ENCODE measurements around the gene HEATR3.

The HEATR3 gene

GRCh38 chr16:50050802-50051201 lies 15.0 kb upstream of the HEATR3 start:
- DNase-seq (ENCODE audit: low read depth in 3 of 3, low spot score in 1 of 3) = no peak

- no peak for DNase-seq (ENCODE audit: low read depth in 3 of 3, low spot score in 1 of 3)
Measured at GRCh38 chr16:50056226-50056625, 9.5 kb upstream of the HEATR3 start.

GRCh38 chr16:50058091-50058771 lies 7.5 kb upstream of the HEATR3 start:
- DNase-seq (ENCODE audit: low read depth in 3 of 3, low spot score in 1 of 3) = no peak

- DNase-seq (ENCODE audit: low read depth in 3 of 3, low spot score in 1 of 3) = no peak
Measured at GRCh38 chr16:50059111-50059510, 6.7 kb upstream of the HEATR3 start.

- no peak for DNase-seq (ENCODE audit: low read depth in 3 of 3, low spot score in 1 of 3)
Measured at GRCh38 chr16:50059669-50060068, 6.1 kb upstream of the HEATR3 start.

- no peak for DNase-seq (ENCODE audit: low read depth in 3 of 3, low spot score in 1 of 3)
Measured at GRCh38 chr16:50061326-50061725, 4.4 kb upstream of the HEATR3 start.

GRCh38 chr16:50065241-50065623 lies 538 bp upstream of the HEATR3 start:
- no peak for DNase-seq (ENCODE audit: low read depth in 3 of 3, low spot score in 1 of 3)

GRCh38 chr16:50066482-50067289 lies 916 bp downstream of the HEATR3 start:
- DNase-seq (ENCODE audit: low read depth in 3 of 3, low spot score in 1 of 3) = no peak

GRCh38 chr16:50067290-50067853 lies 1.6 kb downstream of the HEATR3 start:
- no peak for DNase-seq (ENCODE audit: low read depth in 3 of 3, low spot score in 1 of 3)

- DNase-seq (ENCODE audit: low read depth in 3 of 3, low spot score in 1 of 3) = no peak
Measured at GRCh38 chr16:50068550-50068949, 2.8 kb downstream of the HEATR3 start.

GRCh38 chr16:50069060-50069459 lies 3.3 kb downstream of the HEATR3 start:
- DNase-seq (ENCODE audit: low read depth in 3 of 3, low spot score in 1 of 3) = no peak

GRCh38 chr16:50071075-50071671 lies 5.4 kb downstream of the HEATR3 start:
- no peak for DNase-seq (ENCODE audit: low read depth in 3 of 3, low spot score in 1 of 3)

GRCh38 chr16:50072730-50073129 lies 7.0 kb downstream of the HEATR3 start:
- no peak for DNase-seq (ENCODE audit: low read depth in 3 of 3, low spot score in 1 of 3)

- DNase-seq (ENCODE audit: low read depth in 3 of 3, low spot score in 1 of 3) = no peak
Measured at GRCh38 chr16:50079397-50080140, 13.8 kb downstream of the HEATR3 start.

GRCh38 chr16:50081428-50082018 lies 15.8 kb downstream of the HEATR3 start:
- DNase-seq (ENCODE audit: low read depth in 3 of 3, low spot score in 1 of 3) = no peak

GRCh38 chr16:50083996-50084395 lies 18.2 kb downstream of the HEATR3 start:
- DNase-seq (ENCODE audit: low read depth in 3 of 3, low spot score in 1 of 3) = no peak

- no peak for DNase-seq (ENCODE audit: low read depth in 3 of 3, low spot score in 1 of 3)
Measured at GRCh38 chr16:50086176-50086575, 20.4 kb downstream of the HEATR3 start.

GRCh38 chr16:50088302-50088701 lies 22.5 kb downstream of the HEATR3 start:
- no peak for DNase-seq (ENCODE audit: low read depth in 3 of 3, low spot score in 1 of 3)

- no peak for DNase-seq (ENCODE audit: low read depth in 3 of 3, low spot score in 1 of 3)
Measured at GRCh38 chr16:50092891-50093290, 27.1 kb downstream of the HEATR3 start.

GRCh38 chr16:50093607-50094539 lies 28.1 kb downstream of the HEATR3 start:
- DNase-seq (ENCODE audit: low read depth in 3 of 3, low spot score in 1 of 3) = no peak

All from stimulated activated CD4-positive, alpha-beta T cell treated with anti-CD3 and anti-CD28 coated beads, TNF-alpha, amount 100 ng/mL, for 1 hour (primary cell).